ENCODE results near the gene EVI5L. TPM values are rescaled to one million over a fixed set of nuclear protein-coding genes. Genes with fewer than 3 reads are reported as not detected.
"Not testable (repeated sequence)": the region's sequence is repeated elsewhere in the genome, so short reads cannot be mapped to it uniquely, and the experiment has no call there.

Gene EVI5L
- total RNA-seq, 2 experiments from 2014 or later: 9.6 to 10.4 TPM

GRCh38 chr19:7852851-7853769 is 23.1 kb downstream of the EVI5L start:
- peak; percentile 82 for DNase-seq
- H3K27me3 Mint-ChIP-seq: no peaks in the 10 kb centered on the region
- H3K4me1 Mint-ChIP-seq: no peaks in the 10 kb centered on the region
- H3K36me3 Mint-ChIP-seq: no peaks in the 10 kb centered on the region
- no peak overlapping the region for H3K27ac Mint-ChIP-seq
- no peaks in the 10 kb centered on the region for H3K9me3 Mint-ChIP-seq
- peak; percentile 87 for ATAC-seq (ENCODE audit: low read depth)
- POLR2A ChIA-PET: interaction anchor here (0.5 kb wide), 1 partner anchor 28 kb away, joined by 3 read pairs; no protein-coding TSS in a partner anchor
- no peak overlapping the region for H3K4me3 Mint-ChIP-seq

GRCh38 chr19:7853770-7854128 is 23.7 kb downstream of the EVI5L start:
- POLR2A ChIA-PET: interaction anchor here (0.5 kb wide), 1 partner anchor 28 kb away, joined by 3 read pairs; no protein-coding TSS in a partner anchor
- DNase-seq (no peak), ATAC-seq (ENCODE audit: low read depth) (no peak)
- Mint-ChIP-seq H3K4me1 (peaks cover 1% of the 10 kb centered on the region), H3K27ac (no peak overlapping the region), H3K9me3 (no peaks in the 10 kb centered on the region), H3K27me3 (no peaks in the 10 kb centered on the region), H3K36me3 (no peaks in the 10 kb centered on the region), H3K4me3 (no peak overlapping the region)

GRCh38 chr19:7855426-7856108 is 25.5 kb downstream of the EVI5L start:
- no peak for ATAC-seq (ENCODE audit: low read depth)
- Mint-ChIP-seq H3K4me1 (peaks cover 1% of the 10 kb centered on the region), H3K27me3 (no peaks in the 10 kb centered on the region), H3K4me3 (no peak overlapping the region), H3K27ac (no peak overlapping the region), H3K9me3 (no peaks in the 10 kb centered on the region), H3K36me3 (no peaks in the 10 kb centered on the region)
- no peak for DNase-seq
- POLR2A ChIA-PET: no interaction called here

GRCh38 chr19:7856109-7856591 is 26.1 kb downstream of the EVI5L start:
- Mint-ChIP-seq H3K9me3 (no peaks in the 10 kb centered on the region), H3K27ac (no peak overlapping the region), H3K4me3 (no peak overlapping the region), H3K27me3 (no peaks in the 10 kb centered on the region), H3K36me3 (no peaks in the 10 kb centered on the region), H3K4me1 (peaks cover 1% of the 10 kb centered on the region)
- ATAC-seq (ENCODE audit: low read depth): no peak
- POLR2A ChIA-PET: no interaction called here
- no peak for DNase-seq

GRCh38 chr19:7856679-7857663 is 27.0 kb downstream of the EVI5L start:
- Mint-ChIP-seq H3K4me1 (peaks cover 1% of the 10 kb centered on the region), H3K4me3 (no peak overlapping the region), H3K36me3 (no peaks in the 10 kb centered on the region), H3K27me3 (no peaks in the 10 kb centered on the region), H3K27ac (no peak overlapping the region), H3K9me3 (no peaks in the 10 kb centered on the region)
- POLR2A ChIA-PET: no interaction called here
- DNase-seq: no peak
- ATAC-seq (ENCODE audit: low read depth): no peak

GRCh38 chr19:7857727-7858108 is 27.7 kb downstream of the EVI5L start:
- H3K9me3 Mint-ChIP-seq: no peaks in the 10 kb centered on the region
- no peaks in the 10 kb centered on the region for H3K36me3 Mint-ChIP-seq
- peaks cover 2% of the 10 kb centered on the region for H3K4me1 Mint-ChIP-seq
- DNase-seq (no peak), ATAC-seq (ENCODE audit: low read depth) (no peak)
- POLR2A ChIA-PET: no interaction called here
- H3K4me3 Mint-ChIP-seq: no peak overlapping the region
- H3K27me3 Mint-ChIP-seq: no peaks in the 10 kb centered on the region
- H3K27ac Mint-ChIP-seq: no peak overlapping the region

GRCh38 chr19:7858109-7858770 is 28.2 kb downstream of the EVI5L start:
- POLR2A ChIA-PET: interaction anchor here (0.8 kb wide), 1 partner anchor 10 kb away, joined by 5 read pairs; no protein-coding TSS in a partner anchor
- H3K4me1 Mint-ChIP-seq: peaks cover 2% of the 10 kb centered on the region

GRCh38 chr19:7859087-7859486 is 29.1 kb downstream of the EVI5L start:
- ATAC-seq (ENCODE audit: low read depth); H3K4me3 Mint-ChIP-seq; H3K9me3 Mint-ChIP-seq; H3K4me1 Mint-ChIP-seq; H3K36me3 Mint-ChIP-seq; H3K27me3 Mint-ChIP-seq; H3K27ac Mint-ChIP-seq; DNase-seq: not testable (repeated sequence)
- POLR2A ChIA-PET: interaction anchor here (0.8 kb wide), 1 partner anchor 9 kb away, joined by 5 read pairs; no protein-coding TSS in a partner anchor

More at GRCh38 chr19:7858109-7858770, 28.2 kb downstream of the EVI5L start:
- Mint-ChIP-seq H3K27ac (no peak overlapping the region), H3K36me3 (no peaks in the 10 kb centered on the region), H3K27me3 (no peaks in the 10 kb centered on the region), H3K9me3 (no peaks in the 10 kb centered on the region), H3K4me3 (no peak overlapping the region)
- DNase-seq (no peak), ATAC-seq (ENCODE audit: low read depth) (no peak)

GRCh38 chr19:7859831-7860713 is 30.1 kb downstream of the EVI5L start:
- DNase-seq: no peak
- Mint-ChIP-seq H3K36me3 (no peaks in the 10 kb centered on the region), H3K9me3 (no peaks in the 10 kb centered on the region), H3K27ac (no peak overlapping the region), H3K4me3 (no peak overlapping the region), H3K4me1 (peaks cover 3% of the 10 kb centered on the region), H3K27me3 (peaks cover 11% of the 10 kb centered on the region)
- POLR2A ChIA-PET: interaction anchor here (0.7 kb wide), 1 partner anchor 301 kb away, joined by 3 read pairs; no protein-coding TSS in a partner anchor
- no peak for ATAC-seq (ENCODE audit: low read depth)

GRCh38 chr19:7860714-7861618 is 30.9 kb downstream of the EVI5L start:
- Mint-ChIP-seq H3K27me3 (peaks cover 17% of the 10 kb centered on the region), H3K36me3 (no peaks in the 10 kb centered on the region), H3K27ac (no peak overlapping the region), H3K4me1 (peaks cover 8% of the 10 kb centered on the region), H3K9me3 (no peaks in the 10 kb centered on the region), H3K4me3 (no peak overlapping the region)
- ATAC-seq (ENCODE audit: low read depth) (no peak), DNase-seq (no peak)
- POLR2A ChIA-PET: interaction anchor here (0.7 to 3.5 kb wide), 3 partner anchors 60 to 302 kb away, joined by 3 to 13 read pairs (median 3); partner anchors contain the start of genes SNAPC2 and TIMM44

Data from activated naive CD8-positive, alpha-beta T cell treated with anti-CD3 and anti-CD28 coated beads, Interleukin-2, amount 10 ng/mL, durations not matched to agents 7 days and 5 days (primary cell).